NOMO-1 treated with DMSO at 0.1 percent for 48 hours (cell line): ENCODE data around the gene VPS13D.
A peak's percentile ranks its signal among the peaks of the same experiment; 100 is the strongest.
"Not testable (repeated sequence)": the region's sequence is repeated elsewhere in the genome, so short reads cannot be mapped to it uniquely, and the experiment has no call there.

Experiments used
- DNase-seq: peaks from one replicate; lab custom pipeline; 2025; ENCODE audit not compliant: unreplicated experiment; lab: John Stamatoyannopoulos, UW

Gene VPS13D

DNA sequence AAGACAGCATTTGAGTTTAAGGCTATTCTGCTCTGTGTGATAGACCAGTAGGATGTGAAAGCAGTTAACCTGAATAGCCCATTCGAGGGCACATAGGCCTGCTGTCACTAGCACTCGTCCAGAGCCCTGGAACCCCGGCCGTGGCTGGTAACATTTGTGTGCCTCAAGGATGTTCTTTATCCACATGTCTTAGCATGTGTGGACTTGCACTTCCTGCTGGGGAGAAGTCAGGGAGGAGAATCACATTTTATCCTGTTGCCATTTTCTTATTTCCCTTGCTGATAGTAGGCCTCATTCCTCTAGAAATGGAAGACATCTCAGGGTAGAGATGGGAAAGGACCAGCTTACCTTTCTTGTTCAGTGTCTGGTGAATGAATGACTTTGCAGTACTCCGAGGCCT, 54.7 kb downstream of the VPS13D start:
- no peak for DNase-seq

DNA sequence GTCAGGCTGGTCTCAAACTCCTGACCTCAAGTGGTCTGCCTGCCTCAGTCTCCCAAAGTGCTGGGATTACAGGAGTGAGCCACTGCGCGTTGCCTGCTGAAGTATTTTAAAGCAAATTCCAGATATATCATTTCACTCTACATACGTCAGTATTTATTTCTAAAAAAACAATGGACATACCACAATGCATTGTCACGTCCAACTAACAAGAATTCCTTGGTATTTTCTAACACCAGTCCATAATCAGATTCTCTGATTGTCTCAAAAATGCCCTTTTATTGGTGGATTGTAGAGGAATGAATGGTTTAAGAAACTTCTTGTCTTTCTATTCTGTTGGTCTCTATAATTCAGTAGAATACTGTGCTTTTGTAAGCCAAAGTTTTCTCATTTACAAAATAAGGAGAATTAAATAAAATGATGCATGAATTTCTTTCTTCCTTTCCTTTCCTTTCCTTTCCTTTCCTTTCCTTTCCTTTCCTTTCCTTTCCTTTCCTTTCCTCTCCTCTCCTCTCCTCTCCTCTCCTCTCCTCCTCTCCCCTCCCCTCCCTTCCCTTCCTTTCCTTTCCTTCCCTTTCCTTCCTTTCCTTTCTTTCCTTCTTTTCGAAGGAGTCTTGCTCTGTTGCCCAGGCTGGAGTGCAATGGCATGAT, 55.8 kb downstream of the VPS13D start:
- no peak for DNase-seq

DNA sequence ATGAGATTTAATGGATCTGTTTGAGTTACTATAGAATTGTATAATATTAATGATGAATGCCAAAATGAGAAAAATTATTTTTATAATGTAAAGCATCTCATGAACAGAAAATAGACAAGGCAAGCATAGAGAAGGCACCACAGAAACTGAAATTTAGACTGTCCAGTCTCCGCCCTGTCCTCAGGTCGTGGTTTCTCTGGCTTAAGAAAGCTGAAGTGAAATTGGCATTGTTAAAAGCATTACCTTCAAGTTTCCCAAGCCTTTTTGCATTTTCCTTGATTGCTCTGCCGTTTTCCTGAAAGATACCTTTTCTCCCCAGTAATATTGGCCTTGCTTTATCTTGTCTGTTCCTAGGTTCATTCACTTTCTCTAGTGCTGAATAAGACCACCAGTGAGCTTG, 58.0 kb downstream of the VPS13D start:
- DNase-seq, result no peak

DNA sequence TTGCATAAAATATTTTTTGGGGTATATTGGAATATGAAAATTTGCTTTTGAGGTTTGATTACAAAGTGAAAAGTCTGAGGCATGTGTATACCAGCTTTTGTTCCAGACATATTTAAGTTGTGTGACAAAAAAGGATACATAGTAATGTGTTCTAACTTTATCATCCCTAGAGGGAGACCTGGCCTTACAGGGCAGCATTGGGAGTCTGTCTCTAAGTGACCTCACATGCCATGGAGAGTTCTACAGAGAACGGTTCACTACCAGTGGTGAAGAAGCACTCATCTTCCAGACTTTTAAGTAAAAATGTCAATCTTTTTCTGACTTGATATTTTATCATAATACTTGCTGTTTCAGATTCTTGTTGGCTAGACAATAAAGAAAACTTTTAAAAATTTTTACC, 61.0 kb downstream of the VPS13D start:
- DNase-seq, result no peak

DNA sequence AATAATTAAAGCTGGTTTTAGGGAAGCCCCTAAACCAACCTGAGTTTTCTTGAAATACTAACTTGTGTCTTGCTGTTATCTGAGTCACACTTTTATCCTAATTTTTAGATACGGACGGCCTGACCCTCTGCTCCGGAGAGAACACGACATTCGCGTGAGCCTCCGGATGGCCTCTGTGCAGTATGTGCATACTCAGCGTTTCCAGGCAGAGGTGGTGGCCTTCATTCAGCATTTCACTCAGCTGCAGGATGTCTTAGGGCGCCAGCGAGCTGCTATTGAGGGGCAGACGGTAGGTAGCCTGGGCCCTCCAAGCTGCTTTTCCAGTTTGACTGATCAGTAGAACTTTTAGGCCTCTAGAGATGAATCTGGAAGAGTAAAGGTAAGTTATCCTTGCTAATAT, 63.6 kb downstream of the VPS13D start:
- DNase-seq, result no peak

DNA sequence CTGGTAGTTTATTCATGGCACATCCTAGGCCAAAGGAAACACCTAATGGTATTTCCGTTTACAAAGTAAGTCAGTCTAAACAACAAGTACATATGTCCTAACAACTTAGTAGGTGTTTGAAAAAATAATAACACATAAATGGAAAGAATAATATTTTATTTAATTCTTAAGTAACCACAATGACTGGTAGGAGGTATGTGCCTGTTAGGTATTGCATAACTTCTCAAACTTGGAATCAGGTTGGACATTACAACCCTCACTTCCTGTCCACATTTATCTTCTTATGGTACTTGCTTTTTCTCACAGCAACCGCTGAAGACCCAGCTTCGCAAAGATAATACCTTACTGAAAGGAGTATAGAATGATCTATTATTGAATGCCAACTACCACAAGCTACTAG, 64.2 kb downstream of the VPS13D start:
- DNase-seq, result no peak

DNA sequence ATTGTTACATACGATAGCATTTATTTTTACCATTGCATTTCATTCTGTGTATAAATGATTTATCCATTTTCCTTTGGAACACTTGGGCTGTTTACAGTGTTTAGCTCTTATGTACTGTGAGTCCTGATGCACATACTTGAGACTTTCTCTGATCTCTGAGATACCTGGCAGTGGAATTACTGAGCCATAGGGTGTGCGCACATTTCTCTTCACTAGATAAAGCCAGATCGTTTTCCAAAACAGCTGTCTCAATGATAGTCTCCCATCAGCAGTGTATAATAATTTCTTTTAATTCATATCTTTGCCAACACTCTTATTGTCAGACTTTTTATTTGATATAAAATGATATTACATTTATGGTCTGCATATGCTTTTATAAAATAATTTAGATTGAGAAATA, 66.2 kb downstream of the VPS13D start:
- DNase-seq, result no peak

DNA sequence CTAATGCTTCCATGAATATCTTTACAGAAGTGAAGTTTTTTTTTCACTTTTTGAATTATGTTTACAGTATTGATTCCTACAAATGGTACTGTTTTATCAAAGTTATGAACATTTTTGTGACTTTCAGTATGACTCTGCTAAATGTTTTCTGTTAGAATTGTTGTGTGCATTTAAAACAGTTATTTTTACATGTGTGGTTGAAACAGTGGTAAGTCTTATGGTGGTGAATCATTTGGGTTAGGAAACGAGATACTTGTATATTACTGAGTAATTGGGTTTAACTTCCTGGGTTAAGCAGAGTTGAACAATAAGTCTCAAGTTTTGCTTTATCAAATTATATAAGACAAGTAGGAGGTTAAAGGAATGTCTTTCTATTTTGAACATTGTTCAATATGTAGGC, 66.8 kb downstream of the VPS13D start:
- peak; percentile 16 for DNase-seq

DNA sequence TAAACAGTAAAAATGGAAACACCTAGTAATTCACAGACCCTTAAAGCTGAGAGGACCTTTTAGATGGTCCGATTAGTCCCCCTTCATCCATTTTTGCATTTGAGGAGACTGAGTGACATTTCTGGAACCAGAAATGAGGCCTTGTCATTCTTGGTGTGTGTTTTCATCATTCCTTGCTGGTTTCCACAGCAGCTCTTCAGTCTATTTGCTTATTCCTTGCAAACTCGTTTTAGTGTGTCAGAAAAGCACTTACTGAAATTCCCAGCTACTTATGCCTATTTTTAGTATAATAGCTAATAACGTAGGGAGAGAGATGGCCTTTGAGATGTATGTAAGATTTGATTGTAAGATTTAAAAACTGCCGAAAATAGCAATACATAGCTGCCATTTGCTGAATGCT, 70.9 kb downstream of the VPS13D start:
- DNase-seq, result no peak

DNA sequence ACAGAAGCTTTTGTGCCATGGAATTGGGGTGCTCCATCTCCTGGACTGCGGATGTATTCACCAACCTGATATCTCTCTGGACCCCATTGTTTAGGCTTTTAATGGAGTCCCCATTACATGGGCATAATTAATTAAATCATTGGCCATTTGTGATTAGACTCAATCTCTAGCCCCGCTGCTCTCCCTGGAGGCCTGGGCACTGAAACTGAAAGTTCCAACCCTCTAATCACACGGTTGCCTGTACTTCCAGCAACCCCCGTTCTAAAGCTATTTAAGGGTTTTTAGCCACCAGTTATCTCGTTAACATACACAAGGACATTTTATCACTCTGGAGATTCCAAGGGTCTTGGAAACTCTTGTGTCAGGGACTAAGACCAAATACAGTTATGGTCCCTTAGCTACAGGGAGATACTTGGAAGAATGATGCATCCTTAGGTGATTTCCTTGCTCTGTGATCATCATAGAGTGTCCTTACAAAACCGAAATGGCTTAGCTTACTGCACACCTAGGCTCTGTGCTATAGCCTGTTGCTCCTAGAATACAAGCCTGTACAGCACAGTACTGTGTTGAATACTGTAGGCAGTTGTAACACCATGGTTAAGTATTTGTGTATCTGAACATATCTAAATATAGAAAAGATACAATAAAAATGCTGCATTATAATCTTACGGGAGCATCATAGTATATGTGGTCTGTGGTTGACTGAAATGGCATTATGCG, 71.8 kb downstream of the VPS13D start:
- DNase-seq, result no peak

DNA sequence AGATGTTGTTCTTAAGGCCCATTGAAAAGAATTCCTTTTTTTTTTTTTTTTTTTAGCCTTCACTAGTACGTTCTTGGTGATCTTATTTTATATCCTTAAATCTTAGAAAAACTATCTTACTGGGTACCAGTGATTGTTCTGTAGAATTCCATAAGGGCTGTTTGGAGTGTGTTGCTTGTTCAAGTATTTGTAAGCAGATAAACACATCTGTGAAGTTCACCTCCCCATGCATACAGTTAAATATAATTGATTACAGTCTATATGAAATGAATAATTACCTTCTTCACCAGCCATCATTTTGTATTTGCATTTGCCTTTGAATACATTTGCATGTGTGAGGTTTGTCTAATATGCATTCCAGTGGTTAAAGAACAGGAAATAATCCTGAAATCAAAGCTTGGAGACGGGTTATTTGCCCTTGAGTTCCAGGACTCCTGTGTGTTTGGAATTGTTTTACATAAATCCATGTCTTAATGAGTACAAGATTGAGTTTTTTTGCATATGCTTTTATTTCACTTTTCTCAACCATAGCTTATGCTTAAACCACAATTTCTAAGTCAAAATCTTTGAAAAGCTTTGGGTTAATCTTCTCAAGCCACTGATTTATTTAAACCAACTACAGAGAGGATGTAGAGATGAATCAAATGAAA, 73.1 kb downstream of the VPS13D start:
- DNase-seq, result no peak

DNA sequence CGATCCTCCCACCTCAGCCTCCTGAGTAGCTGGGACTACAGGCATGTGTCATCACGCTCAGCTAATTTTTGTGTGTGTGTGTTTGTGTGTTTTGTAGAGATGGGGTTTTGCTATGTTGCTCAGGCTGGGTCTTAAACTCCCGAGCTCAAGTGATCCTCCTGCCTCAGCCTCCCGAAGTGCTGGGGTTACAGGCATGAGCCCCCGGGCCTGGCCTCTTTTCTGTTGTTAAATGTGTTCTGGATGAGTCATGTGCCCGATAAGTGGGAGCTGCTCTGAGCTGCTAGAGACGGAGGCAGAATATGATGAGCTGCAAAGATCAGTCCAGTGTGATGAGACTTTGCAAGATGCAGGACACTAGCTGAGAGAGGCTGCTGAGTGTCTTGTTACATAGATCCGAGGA, 75.5 kb downstream of the VPS13D start:
- DNase-seq, result no peak

DNA sequence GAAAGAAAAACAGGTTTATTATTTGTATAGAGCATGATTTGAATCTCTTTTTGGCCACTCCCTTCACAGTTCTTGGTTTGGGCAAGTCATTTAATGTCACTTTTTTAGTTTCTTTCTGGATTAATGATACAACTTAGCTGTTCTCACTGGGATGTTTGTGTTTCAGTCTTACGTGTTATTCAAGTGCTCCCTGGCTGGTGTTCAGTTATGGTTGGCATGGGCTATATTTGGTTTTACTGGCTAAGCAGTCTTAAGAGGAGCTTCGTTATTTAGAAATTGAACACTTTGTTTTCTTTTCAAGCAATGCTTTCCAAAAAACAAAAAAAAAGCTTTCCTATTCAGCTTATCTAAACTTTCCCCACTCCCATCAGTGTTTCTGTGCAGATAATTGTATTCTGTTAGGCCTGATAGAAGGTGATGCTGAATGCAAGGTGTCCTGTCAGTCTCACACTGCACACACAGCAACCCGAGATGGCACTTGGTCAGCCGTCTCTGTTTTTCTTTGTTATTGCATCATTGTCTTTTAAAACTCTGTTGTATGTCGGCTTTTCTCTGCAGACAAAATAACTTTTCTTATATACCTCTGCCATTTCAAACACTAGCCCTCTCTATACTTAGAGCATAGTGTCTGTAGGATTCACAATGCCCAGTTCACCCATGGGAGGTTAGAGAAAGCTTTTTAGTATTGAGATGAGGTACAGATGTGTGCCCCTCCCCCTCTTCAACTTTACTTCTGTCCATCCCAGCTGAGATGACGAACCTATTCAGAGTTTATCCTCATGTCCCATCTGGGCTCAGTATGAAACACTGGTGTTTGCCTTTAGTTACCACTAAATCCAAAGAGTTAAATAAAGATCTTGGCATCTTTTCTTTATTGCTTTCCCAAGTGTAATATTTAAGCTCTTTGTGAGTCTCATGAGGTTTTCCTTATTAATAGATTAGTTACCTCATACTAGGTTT, 80.2 kb downstream of the VPS13D start:
- no peak for DNase-seq

DNA sequence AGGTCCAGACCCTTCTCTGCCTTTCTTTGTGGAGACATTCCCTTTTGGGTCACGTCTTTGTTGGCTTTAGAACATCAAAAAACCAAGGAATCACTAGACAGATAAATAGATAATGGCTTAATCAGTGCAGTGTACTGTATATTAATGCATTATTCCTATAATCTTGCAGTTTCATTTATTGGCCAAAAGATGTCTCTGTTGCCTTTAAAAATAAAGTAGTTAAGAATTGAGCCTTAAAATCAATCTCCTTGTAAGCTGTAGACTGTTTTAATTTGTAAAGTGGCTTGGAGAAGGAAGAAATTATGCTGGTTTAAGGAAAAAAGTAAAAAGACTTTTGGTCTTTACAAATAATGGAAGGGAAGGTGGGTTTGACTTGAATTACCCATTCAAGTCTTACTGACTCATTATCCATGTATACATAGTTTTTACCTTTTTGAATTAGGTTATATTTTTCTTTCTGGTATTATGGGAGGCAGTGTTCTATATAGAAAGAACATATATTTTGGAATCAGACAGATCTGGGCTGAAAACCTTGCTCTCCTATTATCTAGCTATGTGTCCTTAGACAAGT, 84.6 kb downstream of the VPS13D start:
- peak; percentile 39 for DNase-seq

DNA sequence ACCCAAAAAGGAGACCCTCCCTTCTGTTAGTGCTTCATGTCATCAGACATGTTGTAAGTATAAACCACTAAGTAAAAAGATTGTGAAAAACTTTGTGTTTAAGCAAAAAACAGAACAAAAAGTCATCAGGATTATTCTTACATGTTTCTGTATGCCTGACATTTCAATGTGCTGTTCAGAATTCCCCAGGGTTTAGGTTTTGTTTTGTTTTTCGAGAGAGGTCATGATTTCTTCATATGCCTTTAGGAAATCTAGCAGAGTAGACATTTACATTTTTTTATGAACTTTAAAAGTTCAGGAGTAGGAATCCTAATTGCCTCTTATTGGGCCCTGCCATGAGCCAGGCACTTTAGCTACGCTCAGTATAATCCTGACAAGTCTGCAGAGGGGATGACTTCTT, 85.3 kb downstream of the VPS13D start:
- DNase-seq, result no peak

DNA sequence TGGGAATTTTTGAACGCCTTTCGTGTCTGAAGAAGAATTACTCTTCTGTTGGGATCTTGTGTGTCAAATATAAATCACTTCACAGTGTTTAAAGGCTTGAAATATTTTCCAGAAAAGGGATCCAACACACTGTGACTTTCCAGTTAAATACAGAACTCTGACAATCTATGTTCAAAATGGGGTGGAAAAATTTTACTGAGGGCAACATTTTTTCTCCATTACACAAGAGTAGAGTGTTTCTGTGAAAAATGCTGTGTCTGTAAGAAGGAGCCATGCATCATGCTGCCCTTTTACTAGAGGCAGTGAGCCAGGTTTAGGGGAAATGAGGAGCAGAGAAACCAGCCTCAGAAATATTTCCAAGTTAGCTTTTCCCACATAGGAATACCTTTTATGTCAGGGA, 86.5 kb downstream of the VPS13D start:
- DNase-seq, result no peak

DNA sequence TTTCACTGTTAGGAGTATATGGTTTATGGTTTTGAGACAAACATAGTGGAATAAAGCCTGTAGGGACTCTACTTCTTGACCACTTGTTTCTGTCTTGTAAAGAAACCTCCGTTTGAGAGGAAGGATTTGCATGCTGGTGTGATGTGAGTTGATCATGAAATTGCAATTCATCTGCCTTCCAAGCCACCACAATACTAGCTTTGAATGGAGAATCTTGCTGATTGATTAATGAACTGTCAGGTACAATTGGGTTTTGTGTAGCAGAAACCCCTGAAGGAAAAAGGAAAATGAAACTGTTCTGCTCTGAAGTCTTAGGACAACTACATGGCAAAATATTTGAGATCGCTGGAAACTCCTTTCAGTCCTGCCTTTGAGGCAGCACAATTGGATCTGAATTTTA, 90.7 kb downstream of the VPS13D start:
- no peak for DNase-seq

DNA sequence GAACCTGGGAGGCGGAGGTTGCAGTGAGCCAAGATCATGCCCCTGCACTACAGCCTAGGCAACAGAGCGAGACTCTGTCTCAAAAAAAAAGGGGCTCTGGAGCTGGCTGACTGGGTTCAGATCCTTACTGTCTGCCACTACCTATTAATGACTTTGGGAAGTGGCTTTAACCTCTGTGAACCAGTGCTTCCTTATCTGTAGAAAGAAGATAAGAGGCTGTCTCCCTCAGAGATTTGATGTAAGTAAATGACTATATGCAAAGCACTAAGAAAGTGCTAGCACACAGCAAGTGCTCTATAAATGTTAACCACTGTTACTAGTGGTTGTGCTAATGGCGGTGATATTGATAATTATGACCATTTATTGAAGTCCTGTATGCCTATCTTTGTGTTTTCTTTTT, 94.6 kb downstream of the VPS13D start:
- DNase-seq, result no peak

DNA sequence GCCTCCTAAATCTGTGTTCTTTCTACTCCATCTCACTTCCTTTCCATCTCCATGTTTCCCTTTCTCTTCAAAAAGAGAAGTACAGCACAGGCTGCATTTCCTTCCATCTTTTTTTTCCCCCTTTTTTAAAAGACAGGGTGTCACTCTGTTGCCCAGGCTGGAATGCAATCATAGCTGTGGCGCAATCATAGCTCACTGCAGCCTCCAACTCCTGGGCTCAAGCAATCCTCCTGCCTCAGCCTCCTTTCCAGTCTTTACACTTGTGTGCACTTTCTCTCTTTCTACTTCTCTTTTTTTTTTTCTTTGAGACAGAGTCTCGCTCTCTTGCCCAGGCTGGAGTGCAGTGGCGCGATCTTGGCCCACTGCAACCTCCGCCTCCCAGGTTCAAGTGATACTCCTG, 95.1 kb downstream of the VPS13D start:
- DNase-seq, result not testable (repeated sequence)

DNA sequence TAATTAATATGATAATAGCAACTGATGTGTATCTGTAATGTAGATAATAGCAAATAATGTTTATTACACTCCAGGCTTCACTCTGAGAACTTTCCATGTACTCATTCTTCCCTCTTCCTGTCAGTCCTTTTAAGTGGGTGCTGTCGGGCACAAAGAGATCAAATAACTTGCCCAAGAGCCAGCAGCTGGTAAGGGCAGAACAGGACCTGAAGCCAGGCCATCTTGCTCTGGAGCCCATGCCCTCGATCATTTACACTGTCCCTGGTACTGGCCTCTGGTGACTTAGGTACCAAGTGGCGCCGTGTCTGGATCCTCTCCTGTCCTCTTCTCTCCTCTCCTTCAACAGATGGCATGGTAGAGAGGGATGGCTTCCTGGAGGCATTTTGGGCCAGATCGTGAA, 97.2 kb downstream of the VPS13D start:
- no peak for DNase-seq

DNA sequence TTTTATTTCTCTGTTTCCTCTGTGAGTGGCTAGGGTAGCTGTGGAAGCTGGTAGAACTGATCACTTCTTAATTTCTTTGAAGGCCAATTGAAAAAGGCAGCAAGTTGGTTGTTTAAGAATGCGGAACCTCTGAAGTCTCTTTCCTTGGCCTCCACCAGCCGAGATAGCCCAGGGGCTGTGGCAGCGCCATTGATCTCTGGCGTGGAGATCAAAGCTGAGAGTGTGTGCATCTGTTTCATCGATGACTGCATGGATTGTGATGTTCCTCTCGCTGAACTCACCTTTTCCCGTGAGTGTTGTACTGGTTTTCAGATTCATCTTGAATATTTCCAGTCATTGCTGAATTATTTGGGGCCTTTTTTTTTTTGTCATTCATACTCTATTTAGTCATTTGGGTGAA, 97.7 kb downstream of the VPS13D start:
- no peak for DNase-seq
